GM21390 (cell line): Measurements from ENCODE around the gene TSC2.

Source experiments
- ATAC-seq: cut with Tn5 transposase; IDR thresholded peaks from one replicate; pipeline ENCODE4 v1.9.1; 2021; ENCODE audit not compliant: unreplicated experiment

The TSC2 gene

DNA sequence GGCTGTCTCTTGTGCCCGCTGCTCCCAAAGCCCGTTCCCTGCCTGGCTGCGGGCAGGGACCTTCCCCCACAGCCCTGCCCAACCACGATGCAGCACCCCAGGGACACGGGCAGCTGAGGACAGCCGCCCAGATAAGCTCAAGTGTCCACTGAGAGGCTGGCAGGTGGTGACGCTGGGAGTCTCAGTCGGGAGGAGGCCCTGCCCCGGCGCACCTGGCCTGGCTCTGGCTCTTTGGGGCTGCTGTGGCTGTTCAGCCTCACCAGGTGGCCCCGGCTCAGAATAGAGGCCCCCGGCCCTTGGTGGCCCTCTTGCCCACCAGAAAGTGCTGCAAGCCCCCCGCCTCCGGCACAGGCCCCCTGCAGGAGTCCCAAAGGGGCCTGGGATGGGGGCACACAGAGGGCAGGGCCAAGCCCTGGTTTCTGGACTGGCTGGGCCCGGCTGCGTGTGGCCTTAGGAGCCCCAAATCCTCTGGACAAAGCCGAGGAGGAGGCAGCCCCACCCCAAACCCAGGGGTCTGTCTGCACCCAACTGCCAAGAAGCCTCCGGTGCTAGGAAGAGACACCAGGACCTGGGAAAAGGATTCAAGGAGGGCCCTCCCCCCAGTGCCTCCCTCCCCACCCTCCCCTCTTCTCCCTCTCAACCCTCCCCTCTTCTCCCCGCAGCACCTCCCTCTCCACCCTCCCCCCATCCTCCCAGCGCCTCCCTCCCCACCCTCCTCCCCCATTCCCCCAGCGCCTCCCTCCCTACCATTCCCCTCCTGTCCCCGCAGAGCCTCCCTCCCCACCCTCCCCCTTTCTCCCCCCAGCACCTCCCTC, 5.4 kb upstream of the TSC2 start:
- no peak for ATAC-seq

DNA sequence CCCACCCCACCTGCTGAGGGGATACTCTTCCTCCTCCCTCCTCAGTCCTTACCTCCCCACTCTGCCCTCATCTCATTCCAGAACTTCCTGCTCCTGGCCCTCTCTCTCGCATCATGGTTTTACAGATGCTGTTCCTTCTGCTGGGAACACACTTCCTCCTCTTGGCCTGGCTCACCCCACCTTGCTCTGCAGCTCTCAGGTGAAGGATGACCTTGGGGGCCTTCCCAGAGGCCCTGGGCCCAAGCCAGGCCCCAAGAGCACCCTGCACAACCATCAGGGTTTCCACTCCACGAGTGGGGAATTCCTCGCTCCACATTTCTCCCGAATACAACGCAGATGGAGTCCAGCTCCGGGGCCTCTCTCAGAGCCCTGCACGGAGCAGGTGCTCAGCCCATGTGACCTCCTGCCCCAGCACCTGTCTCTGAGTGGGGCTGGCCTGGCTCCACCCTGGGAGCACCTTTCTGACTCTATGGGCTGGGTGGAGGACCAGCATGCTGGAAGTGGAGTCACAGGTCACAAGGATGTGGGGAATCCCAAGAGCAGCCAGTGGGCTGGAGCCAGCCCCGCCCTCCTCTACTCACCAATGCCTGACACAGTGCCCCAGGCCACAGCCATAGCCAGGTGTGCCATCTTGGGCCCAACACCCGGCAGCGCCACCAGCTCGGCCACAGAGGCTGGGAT, 4.7 kb upstream of the TSC2 start:
- no peak for ATAC-seq

DNA sequence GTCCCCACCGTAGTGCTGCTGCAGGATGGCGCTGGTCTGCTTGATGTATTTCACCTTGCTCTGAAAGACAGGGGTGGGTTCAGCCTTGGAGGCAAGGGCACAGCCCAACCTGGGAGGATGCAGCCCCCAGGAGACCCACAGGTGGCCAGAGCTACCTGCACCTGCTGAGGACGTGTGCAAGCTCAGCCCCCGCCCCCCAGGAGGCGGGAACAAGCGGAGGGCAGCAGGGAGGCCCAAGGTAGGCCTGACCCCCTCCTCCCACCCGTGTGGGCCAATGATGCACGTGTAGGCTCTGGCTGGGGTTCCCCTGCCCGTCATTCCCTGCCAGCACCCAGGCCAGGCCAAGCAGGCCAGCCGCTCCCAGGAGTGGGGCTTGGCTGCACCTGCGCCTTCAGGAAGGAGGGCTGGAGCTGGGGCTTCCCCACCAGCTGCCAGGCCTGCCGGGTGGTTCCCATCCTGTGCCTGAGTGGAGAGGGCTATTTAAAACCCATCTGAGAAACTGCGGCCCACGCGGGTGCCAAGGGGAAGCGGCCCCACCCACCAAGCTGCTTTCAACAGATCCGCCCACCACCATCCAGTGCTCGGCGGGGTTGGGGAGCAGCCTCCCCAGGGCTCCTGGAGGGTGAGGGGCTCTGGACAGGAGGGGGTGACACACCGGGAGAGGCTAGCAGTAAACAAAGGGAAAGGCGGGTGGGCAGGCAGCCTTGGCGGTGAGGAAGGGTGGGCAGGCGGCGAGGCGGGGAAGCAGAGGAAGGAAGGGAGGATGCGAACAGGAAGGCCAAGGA, 3.9 kb upstream of the TSC2 start:
- ATAC-seq = no peak

DNA sequence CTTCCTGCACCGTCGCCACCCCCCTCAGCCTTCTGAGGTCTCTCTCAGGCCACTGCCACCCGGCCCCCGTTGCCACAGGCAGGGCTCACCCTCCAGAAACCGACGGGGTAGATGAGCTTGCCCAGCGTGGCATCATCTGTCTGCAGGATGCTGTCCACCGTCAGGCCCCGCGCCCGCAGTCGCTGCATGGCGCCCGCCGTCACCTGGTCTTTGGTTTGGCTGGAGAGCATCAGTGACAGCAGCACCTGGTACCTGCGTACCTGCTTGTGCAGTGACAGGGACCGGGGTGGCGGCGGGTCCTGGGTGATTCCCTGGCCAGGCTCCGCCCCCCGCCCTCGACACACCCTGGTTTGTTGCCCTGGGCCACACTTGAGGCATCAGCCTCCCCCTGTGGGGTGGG, 3.2 kb upstream of the TSC2 start:
- no peak for ATAC-seq

DNA sequence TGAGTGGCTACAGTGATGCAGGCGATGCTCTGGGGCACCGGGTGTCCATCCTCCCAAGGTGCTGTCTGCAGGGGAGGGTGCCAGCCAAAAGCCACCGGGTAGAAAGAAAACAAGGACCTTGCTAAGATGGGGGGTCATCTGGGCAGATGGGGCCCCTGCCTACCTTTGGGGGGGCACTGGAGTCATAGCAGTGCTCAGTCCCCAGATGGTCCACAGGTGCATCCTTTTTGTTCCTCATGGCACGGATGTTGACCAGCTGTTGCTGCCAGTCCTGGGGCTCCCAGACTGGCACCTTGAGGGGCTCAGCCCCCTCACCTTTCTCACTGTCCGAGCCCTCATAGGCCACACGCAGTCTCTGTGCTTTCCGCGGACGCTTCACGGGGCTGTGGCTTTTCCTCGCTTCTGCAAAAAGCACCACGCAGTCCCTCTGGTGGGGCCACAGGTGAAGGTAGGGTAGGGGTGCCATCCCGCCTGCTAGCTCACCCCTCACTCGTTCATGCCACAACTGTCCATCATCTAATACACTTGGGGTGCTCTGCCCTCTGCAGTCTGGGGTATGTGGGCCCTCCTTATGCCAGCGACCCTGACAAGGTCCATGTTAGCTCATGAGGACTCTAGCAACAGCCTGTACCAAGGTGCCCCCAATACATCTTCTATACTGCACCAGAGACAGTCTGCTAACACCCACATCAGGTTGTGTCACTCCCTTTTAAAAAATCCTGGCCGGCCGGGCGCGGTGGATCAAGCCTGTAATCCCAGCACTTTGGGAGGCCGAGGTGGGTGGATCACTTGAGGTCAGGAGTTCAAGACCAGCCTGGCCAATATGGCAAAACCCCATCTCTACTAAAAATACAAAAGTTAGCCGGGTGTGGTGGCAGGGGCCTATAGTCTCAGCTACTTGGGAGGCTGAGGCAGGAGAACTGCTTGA, 1.6 kb upstream of the TSC2 start:
- no peak for ATAC-seq

DNA sequence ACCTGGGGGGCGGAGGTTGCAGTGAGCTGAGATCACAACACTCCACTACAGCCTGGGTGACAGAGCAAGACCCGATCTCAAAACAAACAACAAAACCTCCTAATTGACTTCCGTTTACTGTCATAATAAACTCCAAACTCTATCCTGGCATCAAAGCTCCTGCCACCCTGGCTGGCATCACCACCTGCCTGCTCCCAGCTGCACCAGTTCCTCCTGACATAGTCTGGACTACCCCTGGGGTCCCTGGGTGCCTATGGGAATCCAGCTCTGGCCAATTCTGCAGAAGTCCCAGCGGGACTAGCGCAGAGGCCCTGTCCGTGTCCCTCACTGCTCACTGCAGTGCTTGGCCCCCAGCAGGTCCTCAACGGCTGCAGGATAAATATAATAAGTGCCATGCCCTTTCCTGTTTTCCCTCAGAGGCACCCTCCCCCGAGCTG, 874 bp upstream of the TSC2 start:
- ATAC-seq = no peak

DNA sequence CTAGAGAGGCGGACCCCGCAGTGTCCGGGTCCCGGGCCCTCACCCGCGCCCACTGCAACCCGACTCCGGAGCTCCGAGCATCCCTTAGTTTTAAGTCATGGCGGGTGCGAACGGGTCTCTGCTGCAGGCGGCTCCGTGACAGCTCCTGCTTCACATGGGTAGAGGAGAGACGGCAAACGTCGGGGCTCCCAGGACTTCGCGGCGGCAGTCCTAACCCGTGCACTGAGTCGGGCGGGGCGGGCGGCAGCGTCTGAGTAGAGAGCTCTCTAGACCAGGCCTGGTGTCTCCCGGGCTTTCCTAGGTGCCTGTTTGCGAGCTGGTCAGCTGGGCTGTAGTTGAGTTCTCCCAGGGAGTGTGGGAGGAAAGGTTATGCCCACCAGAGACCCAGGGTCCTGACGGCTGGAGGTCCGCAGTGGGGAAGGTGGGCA, 345 bp downstream of the TSC2 start:
- no peak for ATAC-seq

DNA sequence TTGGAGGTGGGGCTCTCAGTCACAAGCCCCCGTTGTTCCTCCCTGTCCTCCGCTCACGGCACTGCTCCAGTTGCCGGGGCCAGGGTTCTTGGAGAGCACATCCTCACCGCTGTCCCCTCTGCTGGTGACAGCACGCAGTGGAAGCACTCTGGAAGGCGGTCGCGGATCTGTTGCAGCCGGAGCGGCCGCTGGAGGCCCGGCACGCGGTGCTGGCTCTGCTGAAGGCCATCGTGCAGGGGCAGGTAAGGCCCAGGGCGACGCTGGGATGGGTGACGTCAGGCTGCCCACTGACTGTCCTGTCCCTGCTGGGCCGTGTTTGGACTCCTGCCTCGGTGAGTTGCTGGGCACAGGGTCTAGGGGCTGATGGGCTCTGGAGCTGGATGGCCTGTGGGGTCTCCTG, 5.4 kb downstream of the TSC2 start:
- no peak for ATAC-seq

DNA sequence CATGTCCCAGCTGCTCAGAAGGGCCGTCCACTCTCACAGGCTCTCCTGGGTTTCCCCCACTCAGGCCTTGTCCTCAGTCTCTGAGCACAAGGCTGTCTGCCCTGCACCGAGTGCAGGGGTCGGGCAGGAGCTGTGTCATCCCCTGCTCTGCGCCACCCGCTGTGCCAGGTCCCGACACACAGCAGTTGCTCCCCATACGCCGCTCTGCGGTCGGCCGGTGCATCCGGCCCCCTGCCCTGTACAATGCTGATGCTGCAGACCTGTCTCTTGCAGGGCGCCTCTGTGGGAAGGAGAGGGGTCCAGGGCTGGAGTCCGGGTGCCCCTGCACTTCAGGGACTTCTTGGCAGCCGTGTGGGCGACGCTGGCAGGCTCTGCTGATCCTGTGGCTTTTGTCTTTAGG, 6.1 kb downstream of the TSC2 start:
- no peak for ATAC-seq

DNA sequence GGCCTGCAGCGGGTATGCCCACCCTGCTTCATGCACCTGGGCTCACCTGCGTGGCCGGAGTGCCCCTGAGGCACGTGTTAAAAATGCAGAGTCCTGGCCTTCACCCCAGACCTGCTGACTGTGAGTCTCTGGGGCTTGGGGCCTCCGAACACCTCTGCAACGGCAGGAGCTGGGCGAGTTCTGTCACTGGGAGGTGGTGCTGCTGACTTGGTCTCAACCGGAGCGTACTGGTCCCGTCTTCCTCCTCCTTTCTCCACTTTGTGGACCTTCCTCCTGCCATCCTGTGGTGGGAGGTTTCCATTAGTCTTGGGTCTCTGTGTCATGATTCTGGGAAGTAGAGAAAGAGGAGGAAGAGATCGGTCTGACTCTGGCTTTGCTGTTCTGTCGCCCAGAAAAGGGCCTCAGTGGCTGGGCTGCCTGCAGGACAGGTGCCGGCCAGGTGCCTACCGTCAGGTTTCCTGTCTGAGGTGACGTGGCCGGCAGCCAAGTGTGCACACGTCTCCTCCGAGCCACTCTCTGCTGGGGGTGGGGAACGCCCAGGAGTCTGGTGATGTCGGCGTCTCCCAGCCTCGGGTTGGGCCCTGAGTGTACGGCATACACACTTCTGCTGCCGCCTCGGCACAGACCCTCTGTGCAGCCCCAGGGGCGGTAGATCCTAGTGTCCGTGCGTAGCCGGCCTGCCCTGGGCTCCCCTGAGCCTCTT, 6.9 kb downstream of the TSC2 start:
- ATAC-seq = no peak

DNA sequence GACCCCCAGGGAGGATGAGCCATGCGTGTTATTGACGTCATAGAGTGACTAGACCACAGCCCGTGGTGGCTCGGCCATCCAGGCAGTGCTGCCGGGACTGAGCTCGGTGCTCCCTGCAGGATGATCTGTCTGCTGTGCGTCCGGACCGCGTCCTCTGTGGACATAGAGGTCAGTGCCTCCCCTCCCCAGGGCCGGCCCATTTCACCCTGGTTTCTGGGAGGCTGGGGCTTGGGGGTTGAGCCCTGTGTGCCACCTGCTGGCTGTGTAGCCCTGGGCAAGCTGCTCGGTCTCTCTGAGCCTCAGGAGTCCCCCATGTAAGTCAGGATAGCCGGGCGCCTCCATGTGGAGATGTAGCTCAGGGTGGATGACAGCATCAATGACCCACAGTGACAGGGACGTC, 8.3 kb downstream of the TSC2 start:
- ATAC-seq = no peak

DNA sequence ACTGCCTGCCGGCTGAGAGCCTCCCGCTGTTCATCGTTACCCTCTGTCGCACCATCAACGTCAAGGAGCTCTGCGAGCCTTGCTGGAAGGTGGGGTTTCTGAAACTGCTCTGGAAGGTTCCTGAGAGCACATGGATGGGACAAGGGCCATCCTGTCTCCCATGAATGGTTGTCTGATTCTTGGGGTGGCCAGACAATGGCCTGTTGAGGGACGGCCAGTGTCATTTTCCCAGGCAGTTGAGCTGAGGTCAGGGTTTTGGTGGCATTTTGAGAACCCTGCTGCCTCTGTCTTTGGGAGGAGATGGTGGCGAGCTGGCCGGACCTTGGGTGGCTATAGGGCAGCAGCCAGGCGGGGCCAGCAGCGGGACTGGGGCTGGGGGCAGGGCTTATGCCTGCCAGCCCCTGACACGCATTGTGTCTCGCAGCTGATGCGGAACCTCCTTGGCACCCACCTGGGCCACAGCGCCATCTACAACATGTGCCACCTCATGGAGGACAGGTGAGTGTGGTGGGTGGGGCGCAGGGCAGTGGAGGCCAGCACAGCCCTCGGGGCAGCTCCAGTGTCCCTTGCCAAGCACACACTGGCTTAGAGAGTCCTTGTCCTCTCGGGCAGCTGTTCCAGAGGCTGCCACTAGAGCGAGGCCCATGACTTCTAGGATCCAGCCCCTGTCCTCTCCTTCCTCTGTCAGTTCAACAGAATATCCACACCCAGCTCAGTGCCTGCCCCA, 9.1 kb downstream of the TSC2 start:
- ATAC-seq = no peak

DNA sequence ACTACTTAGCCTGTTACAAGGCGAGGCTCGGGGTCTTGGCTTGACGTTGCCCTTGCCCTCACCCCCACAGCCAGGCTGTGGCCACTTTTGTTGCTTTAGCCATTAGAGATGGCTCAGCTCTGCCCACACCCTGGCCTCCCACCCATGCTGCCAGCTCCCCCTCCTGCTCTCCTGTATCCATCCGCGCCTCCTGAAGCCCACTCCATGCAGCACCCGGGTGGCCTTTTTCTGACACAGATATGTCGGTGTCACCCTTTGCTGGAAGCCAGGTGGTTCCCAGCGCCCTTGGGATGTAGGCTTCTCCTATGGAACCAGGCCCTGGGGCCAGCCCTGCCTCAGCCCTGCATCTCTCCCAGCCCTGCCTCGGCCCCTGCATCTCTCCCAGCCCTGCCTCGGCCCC, 9.7 kb downstream of the TSC2 start:
- ATAC-seq = no peak

DNA sequence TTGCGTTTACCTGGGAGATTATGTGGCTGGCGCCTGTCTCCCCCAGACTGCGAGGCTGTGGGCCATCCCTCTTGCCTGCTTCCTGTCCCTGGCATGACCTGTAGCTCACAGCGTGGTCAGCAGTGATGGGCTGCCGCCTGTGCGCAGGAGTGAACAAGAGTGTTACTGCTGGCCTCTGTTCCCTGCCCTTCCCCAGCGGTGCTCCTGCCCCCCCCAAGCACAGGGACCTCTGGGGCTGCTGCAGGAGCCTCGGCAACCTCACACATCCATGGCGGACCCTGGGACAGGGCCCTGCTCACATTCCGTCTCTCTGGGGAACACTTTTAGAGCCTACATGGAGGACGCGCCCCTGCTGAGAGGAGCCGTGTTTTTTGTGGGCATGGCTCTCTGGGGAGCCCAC, 10.6 kb downstream of the TSC2 start:
- no peak for ATAC-seq

DNA sequence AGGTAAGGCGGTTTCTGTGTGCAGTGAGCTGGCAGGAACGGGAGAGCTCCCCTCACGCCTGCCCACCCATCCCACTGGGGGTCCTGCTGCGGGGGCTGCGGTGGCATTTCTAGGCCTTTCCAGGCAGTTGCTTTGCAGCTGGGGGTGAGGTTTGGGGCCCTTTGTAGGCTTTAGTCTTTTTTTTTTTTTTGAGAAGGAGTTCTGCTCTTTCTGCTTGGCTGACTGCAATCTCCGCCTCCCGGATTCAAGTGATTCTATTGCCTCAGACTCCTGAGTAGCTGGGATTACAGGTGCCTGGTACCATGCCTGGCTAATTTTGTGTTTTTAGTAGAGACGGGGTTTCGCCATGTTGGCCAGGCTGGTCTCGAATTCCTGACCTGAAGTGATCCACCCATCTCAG, 11.1 kb downstream of the TSC2 start:
- no peak for ATAC-seq

DNA sequence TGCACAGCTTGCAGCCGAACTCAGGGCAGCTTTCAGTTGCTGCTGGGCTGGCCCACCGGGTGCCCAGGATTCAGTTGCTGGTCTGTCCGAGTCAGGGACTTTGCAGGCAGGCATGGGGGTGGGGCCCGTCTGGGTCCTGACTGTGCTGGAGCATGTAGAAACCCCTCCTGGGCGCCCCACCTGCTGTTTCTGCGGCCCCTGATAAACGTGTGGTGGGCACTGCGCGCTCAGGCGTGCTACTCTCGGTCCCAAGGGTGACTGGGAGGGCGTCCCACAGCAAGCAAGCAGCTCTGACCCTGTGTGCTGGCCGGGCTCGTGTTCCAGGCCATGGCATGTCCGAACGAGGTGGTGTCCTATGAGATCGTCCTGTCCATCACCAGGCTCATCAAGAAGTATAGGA, 12.6 kb downstream of the TSC2 start:
- ATAC-seq = no peak

DNA sequence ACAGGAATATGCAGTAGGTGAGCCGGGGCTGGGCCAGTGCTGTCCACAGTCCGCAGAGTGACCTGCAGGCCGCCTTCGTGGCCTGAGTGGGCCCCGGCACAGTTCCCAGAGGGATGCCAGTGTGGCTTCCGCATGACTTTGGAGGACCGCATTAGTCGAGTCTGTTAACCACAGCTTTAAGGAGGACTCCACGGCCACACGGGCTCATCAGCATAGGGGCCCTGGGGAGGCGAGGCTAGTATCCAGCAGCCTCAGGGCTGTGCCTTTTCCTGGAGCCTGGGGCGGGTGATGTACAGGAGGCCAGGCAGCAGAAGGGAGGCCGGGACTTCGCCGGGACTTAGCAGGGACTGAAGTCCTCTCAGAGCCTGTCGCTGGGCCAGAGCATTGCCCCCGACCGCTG, 13.2 kb downstream of the TSC2 start:
- no peak for ATAC-seq

DNA sequence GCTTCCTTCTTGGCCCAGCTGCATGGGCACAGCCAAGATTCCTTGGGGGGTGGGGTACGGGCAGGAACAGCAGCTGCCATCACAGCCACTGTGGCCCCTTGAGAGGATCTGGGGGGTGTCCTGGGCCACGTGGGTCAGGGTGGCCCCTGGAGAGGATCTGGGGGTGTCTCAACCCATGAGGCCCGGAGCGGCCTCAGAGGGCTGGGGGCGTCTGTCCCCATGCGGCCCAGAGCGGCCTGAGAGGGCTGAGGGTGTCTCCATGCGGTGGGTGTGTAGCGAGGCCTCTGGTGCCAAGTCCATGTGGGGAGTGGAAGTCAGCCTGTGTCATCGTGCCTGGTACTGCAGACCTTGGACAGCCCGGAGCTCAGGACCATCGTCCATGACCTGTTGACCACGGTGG, 13.7 kb downstream of the TSC2 start:
- ATAC-seq = no peak

DNA sequence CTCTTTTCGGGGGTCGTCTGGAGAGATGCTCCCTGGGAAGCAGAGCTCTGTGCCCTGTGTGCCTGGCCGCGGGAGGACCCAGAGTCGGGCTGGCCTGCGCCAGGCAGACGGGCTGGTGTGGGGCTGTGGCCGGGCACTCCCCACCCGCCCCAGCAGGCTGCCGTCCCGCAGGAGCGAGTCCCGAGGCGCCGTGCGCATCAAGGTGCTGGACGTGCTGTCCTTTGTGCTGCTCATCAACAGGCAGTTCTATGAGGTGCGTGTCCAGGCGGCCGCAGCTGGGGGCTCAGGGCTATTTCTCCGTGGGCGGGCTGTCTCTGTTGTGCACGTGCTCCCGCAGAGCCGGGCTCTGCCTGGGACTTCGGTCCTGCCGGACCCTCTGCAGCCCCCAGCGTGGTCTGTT, 15.0 kb downstream of the TSC2 start:
- ATAC-seq = no peak

DNA sequence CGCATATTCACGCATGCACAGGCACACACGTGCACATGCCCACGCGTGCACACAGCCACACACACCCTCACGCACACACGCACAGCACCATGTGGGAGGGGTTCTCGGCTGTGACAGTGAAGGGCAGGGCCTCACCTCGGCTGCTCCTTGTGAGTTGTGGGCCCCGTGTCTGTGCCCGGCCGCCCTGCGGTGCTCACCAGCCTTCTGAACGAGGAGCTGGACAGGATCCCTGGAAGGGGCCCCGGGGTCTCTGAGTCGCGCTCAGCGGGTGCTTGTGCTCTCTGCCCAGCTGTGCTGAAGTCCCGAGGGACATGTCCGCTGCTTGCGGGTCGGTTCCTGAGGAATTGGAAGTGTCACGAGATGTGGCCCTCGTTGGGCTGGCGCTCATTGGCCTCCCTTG, 16.1 kb downstream of the TSC2 start:
- ATAC-seq = no peak
